GM23338 (cell line): ENCODE measurements around the gene USP32.
"Not testable (repeated sequence)": the region's sequence is repeated elsewhere in the genome, so short reads cannot be mapped to it uniquely, and the experiment has no call there.

Experiments used
- CTCF ChIP-seq, 2 experiments: fragments of 200-600 bp in 1 of 2; sonication (generic) in 1 of 2; conservative IDR thresholded peaks; 2 replicates each; pipeline versions ENCODE4 v1.5.1 to v1.6.1; 2016 to 2017; ENCODE audit warnings: antibody characterized with exemption in 2 of 2, low read depth in 2 of 2, mild to moderate bottlenecking in 2 of 2, moderate library complexity in 1 of 2
- EZH2 ChIP-seq: fragments of 200-600 bp; sonication (generic); IDR thresholded peaks from one replicate; pipeline ENCODE4 v1.8.0; 2017; ENCODE audit warnings: antibody characterized with exemption, mild to moderate bottlenecking, low read depth; ENCODE audit not compliant: unreplicated experiment
- EZH2phosphoT487 ChIP-seq: fragments of 200-600 bp; sonication (generic); IDR thresholded peaks from one replicate; pipeline ENCODE4 v1.8.1; 2018; ENCODE audit warnings: antibody characterized with exemption; ENCODE audit not compliant: unreplicated experiment

- not testable (repeated sequence) for TF ChIP-seq CTCF (conservative IDR thresholded peaks at IDR 0.05; ENCODE audit: low read depth in 2 of 2); EZH2phosphoT487; EZH2
Measured at GRCh38 chr17:60186372-60186771, 205.6 kb downstream of the USP32 start.
